Tongue (tissue), 2 donors: Measurements from ENCODE around the gene EML6. TPM values are rescaled to one million over a fixed set of nuclear protein-coding genes. Genes with fewer than 3 reads are reported as not detected.
A peak's percentile ranks its signal among the peaks of the same experiment; 100 is the strongest.
"Not testable (repeated sequence)": the region's sequence is repeated elsewhere in the genome, so short reads cannot be mapped to it uniquely, and the experiment has no call there.

Experiments
- DNase-seq: peaks from one replicate; pipeline ENCODE4 v3.0.0-alpha.2; 2015
- total RNA-seq: library from RNA; depleted of rRNA; stranded (reverse); fragments of >200 nt; gene quantifications from one replicate; pipeline ENCODE4 v1.2.3, GENCODE V29; 2014

EML6 gene
- total RNA-seq, 1 donor from 2014 or later, result 10.8 TPM

GRCh38 chr2:54967269-54967668 lies 243.8 kb downstream of the EML6 start:
- no peak for DNase-seq

DNA sequence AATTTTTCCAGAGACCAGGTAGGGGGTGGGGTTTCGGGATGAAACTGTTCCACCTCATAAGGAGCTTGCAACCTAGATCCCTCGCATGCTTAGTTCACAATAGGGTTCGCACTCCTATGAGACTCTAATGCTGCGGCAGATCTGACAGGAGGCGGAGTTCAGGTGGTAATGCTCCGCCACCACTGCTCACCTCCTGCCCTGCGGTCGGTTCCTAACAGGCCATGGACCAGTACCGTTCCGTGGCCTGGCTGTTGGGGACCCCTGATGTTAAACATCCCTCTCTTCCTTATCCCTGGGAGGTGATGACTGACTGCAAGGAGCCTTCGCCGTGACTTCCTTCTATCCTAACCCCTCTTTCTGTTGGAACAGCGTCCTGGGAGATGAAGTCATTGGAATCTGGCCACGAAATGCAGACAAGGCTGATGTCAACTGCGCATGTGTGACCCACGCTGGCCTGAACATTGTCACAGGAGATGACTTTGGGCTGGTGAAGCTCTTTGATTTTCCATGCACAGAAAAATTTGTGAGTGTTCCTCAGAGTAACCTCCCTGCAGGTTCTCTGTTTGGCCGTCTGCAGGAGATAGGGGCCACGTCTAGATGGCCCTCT lies 244.4 kb downstream of the EML6 start:
- no peak for DNase-seq

DNA sequence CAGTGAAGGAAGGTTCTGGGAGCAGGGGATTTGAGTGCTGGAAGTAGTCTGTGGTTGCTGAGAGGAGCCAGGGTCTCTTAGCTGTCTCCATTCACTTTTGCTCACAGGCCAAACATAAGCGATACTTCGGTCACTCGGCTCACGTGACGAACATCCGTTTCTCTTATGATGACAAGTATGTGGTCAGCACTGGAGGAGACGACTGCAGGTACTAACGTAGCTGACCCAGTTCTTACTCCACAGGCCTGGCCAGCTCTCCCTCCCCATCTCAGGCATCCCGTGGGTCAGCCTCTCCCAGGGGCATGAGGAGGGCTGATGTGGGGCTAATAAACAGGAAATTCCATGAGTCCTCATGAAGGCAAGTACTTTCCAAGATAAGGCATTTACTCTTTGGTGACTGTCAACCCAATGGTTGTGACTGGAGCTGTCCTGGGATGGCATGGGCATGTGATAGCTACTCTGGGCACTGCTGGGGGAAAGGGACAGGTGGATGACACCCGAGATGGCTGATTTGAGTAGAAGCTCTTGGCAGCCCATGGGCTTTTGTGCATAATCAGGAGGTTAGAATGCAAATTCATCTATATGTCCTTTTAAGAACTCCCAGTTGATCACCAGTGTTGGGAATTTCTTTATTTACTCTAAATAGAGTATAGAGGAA lies 245.2 kb downstream of the EML6 start:
- peak; percentile 64 for DNase-seq

DNA sequence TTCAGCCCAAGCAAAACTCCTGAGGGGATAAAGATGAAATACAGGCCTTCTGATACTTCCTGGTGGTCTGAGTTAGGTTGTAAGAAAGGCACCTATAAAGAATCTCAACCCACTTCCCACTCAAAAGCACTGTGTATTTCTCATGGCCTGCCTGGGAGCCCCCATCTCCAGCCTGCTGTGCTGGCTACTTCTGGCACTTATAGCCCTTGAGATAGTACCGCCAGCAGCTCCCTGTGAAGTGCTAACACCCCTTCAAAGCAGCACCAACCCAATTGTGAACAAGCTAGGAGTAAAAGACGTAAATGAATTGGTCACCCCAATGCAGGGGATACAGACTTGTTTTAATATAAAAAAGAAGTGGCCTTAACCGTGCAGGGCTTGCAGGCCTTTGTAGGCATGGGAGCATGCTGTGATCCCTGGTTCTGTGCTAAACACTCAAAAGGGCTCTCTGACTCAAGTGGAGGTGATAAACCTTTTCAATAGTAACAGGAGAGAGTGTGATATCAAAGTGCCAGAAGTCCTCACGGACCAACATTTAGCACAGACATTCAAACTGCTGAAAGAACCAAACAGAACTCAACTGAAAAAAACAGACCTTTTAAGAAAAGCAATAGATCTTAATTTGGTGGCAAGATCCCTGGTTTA lies 246.0 kb downstream of the EML6 start:
- no peak for DNase-seq

DNA sequence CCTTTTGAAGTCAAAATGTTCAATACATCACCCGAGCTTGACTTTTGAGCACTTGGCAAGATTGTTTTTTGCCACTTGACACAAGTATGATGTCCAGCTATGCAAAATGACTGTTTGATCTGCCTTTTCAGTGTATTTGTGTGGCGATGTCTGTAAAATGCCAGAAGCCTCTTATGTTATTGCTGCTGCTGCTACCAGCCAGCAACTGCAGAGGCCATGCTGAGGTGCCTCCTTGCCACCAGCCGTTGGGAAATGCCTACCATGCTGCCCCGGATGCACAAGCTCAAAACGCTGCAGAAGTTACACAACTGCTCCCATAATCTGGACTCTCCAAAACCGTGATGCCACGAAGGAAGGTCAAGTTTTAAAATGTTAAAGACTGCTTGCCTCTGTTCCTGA lies 246.5 kb downstream of the EML6 start:
- DNase-seq, result no peak

DNA sequence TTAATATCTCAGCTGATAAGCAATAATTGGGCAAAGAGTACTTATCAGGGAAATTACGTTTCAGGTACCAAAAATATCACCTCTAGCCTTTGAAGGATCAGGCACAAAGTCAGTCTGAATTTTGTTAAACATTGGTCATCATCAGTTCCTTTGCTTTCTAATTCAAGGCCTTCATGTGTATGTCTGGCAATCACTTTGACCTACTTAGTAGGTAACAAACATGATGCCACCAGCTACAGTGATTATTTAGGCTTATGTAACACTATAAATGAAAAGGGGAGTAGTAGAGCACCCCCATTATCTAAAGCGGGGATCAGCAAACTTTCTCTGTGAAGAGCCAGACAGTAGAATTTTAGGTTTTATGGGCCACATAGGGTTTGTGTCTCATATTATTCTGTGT lies 251.7 kb downstream of the EML6 start:
- DNase-seq, result no peak

GRCh38 chr2:54975598-54976492 lies 252.4 kb downstream of the EML6 start:
- DNase-seq, result no peak

- DNase-seq, result peak; percentile 60
Observed at GRCh38 chr2:54977149-54977548, 253.7 kb downstream of the EML6 start.

DNA sequence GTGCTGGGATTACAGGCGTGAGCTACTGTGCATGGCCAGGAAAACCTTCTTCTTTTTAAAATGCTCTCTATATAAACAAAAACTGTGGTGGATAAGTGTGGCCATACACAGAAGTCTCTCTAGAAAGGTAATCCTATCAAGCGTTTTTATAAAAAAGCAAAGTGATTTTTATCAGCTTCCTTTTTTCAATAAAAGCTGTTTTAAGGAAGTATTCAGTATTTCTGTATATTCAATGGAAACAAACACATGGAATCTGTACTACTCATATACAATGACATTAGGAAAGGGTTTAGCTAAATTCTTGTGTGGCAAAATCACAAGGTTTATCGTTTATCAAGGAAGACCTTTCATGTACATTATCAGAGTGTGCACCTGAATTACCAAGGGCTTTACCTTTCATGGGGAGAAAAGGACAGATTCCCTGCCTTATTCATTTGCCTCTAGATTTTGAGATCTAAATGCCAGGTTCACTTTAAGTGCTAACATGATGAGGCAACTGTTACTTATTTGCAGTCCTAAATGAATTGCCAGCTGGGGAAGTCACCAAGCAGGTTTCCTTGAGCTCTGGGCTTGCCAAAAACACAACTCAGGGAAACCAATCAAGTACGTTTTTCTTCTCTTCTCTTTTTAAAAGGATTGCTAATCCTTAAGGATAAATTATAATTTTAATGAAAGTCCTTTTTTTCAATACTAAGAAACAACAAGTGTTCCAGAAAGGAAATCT lies 256.0 kb downstream of the EML6 start:
- DNase-seq, result peak; percentile 67

GRCh38 chr2:54981385-54981784 lies 257.9 kb downstream of the EML6 start:
- no peak for DNase-seq

DNA sequence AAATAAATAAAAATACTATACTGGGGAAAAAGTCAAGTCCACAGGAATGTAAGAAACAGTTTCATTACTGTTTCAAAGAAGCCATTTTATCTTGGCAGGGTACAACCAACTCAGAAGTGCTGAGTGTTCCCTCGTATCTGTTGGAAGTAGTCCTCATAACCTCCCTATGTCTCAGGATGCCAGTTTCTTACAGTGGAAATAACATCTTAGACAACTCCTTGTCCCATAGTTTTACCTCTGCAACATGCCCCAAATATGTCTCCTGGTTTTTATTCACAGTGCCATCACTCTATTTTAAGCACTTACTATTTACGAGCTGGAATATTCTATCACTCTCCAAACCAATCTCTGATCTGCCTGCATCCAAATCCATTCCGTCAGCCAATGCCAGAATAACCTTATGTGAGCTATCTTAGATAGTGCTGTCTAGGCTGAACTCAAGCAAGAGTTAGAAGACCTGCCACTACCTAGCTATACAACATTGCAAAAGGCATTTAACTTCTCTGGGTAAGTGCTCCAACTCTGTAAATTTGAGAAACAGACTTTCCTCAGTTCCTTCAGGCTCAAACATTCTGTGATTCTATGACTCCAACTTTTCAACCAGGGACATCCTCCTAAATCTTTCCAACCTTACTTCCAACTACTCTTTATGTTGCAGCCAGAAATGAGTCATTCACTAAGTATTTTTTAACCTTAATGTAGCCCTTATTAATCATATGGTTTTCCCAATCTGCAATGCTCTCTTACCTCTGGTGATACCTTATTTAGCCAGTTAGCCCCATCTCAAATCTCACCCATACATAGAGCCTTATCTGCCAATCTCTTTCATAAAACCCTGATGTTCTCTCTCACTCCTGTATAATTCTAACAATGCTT lies 260.1 kb downstream of the EML6 start:
- DNase-seq, result no peak

GRCh38 chr2:54984476-54984875 lies 261.0 kb downstream of the EML6 start:
- no peak for DNase-seq

DNA sequence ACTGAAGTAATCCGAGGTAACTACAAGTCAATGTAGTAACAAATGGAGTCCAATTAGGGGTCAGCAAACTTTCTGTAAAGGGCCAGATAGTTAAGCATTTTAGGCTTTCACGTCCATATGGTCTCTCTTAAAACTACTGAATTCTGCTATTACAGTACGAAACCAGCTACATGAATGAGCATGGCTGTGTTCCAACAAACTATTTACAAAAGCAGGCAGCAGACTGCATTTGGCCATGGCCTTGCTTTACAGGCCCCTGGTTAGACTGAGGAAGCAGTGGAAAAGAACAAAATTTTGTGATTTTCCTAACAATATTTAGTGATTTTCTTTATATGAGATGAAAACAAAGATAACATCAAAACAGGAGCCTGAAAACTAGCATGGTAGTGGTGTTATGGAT lies 262.8 kb downstream of the EML6 start:
- DNase-seq, result peak; percentile 38

GRCh38 chr2:54988612-54989011 lies 265.1 kb downstream of the EML6 start:
- DNase-seq, result no peak

DNA sequence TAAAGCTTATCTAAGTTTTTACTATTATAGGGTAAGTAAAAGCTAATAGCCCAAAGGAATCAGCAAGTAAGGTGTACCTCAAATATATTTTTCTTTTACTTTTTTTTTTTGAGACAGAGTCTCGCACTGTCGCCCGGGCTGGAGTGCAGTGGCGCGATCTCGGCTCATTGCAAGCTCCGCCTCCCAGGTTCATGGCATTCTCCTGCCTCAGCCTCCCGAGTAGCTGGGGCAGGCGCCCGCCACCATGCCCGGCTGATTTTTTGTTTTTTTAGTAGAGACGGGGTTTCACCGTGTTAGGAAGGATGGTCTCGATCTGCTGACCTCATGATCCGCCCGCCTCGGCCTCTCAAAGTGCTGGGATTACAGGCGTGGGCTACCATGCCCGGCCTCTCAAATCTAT lies 267.2 kb downstream of the EML6 start:
- DNase-seq, result not testable (repeated sequence)

- DNase-seq, result no peak
Observed at GRCh38 chr2:54995553-54995952, 272.1 kb downstream of the EML6 start.

- no peak for DNase-seq
Observed at GRCh38 chr2:54997826-54998225, 274.4 kb downstream of the EML6 start.

- DNase-seq, result peak; percentile 82
Observed at GRCh38 chr2:54999182-54999581, 275.7 kb downstream of the EML6 start.

DNA sequence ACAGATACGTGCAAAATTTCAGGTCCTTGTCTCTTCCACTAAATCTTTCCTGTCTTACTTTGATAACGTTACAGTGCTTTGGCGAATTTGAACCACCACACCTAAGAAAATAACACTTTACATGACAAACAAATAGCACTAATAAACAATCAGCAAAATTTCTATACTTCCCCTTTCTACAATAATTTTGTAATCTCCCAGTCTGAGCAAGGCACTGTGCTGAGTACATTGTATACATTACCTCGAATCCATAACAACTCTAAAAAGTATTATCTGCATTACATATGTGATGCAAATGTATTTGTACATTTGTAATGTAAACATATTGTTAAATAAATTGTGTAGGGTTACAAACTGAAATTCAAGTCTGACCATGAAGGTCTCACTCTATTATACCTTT lies 276.9 kb downstream of the EML6 start:
- no peak for DNase-seq

- DNase-seq, result no peak
Observed at GRCh38 chr2:55001716-55002115, 278.3 kb downstream of the EML6 start.
